Neutrophil (primary cell): Measurements from ENCODE around the gene MAL.

Experiments used
- H3K27ac ChIP-seq: fragments of 200-600 bp; sonication (generic); 2 replicates; pipeline ENCODE4 v1.5.1; 2016; ENCODE audit warnings: mild to moderate bottlenecking, moderate library complexity
- H3K27me3 ChIP-seq: fragments of 200-600 bp; sonication (generic); 2 replicates; pipeline ENCODE4 v1.6.0; 2016; ENCODE audit warnings: mild to moderate bottlenecking
- H3K36me3 ChIP-seq: fragments of 200-600 bp; sonication (generic); 2 replicates; pipeline ENCODE4 v1.5.1; 2017
- H3K4me1 ChIP-seq, 2 experiments: fragments of 200-600 bp in 1 of 2; sonication (generic) in 1 of 2; 1 replicate in 1 of 2; 2 replicates in 1 of 2; pipeline versions ENCODE4 v1.5.1 to v1.6.1; 2013 to 2016; ENCODE audit warnings: low read depth in 1 of 2, low read length in 1 of 2, mild to moderate bottlenecking in 1 of 2, moderate library complexity in 1 of 2; ENCODE audit not compliant: control insufficient read depth in 1 of 2, insufficient read depth in 1 of 2
- H3K4me3 ChIP-seq, 2 experiments: fragments of 200-600 bp in 1 of 2; sonication (generic) in 1 of 2; 1 replicate in 1 of 2; 2 replicates in 1 of 2; pipeline ENCODE4 v1.5.1; 2013 to 2016; ENCODE audit warnings: low read depth in 1 of 2, low read length in 1 of 2, mild to moderate bottlenecking in 1 of 2, moderate library complexity in 1 of 2
- H3K9me3 ChIP-seq: fragments of 200-600 bp; sonication (generic); 2 replicates; pipeline ENCODE4 v1.5.1; 2016
- CTCF ChIP-seq: fragments of 200-600 bp; sonication (generic); IDR thresholded peaks from 2 replicates; pipeline ENCODE4 v1.5.1; 2016; ENCODE audit warnings: antibody characterized with exemption

Gene MAL

GRCh38 chr2:95026471-95027368, 1.2 kb downstream of the MAL start:
- H3K27ac ChIP-seq: no peak overlapping the region

GRCh38 chr2:95027369-95027720, 1.8 kb downstream of the MAL start:
- H3K4me3 ChIP-seq: no peak overlapping the region
- H3K27me3 ChIP-seq: peaks cover 84% of the 10 kb centered on the region
- H3K36me3 ChIP-seq: no peaks in the 10 kb centered on the region
- no peak overlapping the region for H3K27ac ChIP-seq
- no peaks in the 10 kb centered on the region for H3K4me1 ChIP-seq
- no peak for TF ChIP-seq CTCF
- H3K9me3 ChIP-seq: no peaks in the 10 kb centered on the region

More at GRCh38 chr2:95026471-95027368, 1.2 kb downstream of the MAL start:
- Histone ChIP-seq H3K9me3 (no peaks in the 10 kb centered on the region), H3K4me1 (no peaks in the 10 kb centered on the region), H3K4me3 (no peak overlapping the region), H3K27me3 (peaks cover 91% of the 10 kb centered on the region), H3K36me3 (no peaks in the 10 kb centered on the region)
- no peak for TF ChIP-seq CTCF

- peaks cover 59% of the 10 kb centered on the region for H3K27me3 ChIP-seq
- no peak overlapping the region for H3K4me3 ChIP-seq
- no peaks in the 10 kb centered on the region for H3K4me1 ChIP-seq
- no peaks in the 10 kb centered on the region for H3K36me3 ChIP-seq
- no peak for TF ChIP-seq CTCF
- H3K9me3 ChIP-seq: no peaks in the 10 kb centered on the region
- H3K27ac ChIP-seq: no peak overlapping the region
These were observed 4.4 kb downstream of the MAL start for GRCh38 chr2:95029898-95030341.

- H3K4me1 ChIP-seq: no peaks in the 10 kb centered on the region
- TF ChIP-seq CTCF: no peak
- no peak overlapping the region for H3K27ac ChIP-seq
- no peak overlapping the region for H3K4me3 ChIP-seq
- H3K9me3 ChIP-seq: no peaks in the 10 kb centered on the region
- peaks cover 53% of the 10 kb centered on the region for H3K27me3 ChIP-seq
- H3K36me3 ChIP-seq: no peaks in the 10 kb centered on the region
These were observed 5.0 kb downstream of the MAL start for GRCh38 chr2:95030496-95030895.

GRCh38 chr2:95031076-95031725, 5.7 kb downstream of the MAL start:
- no peaks in the 10 kb centered on the region for H3K36me3 ChIP-seq
- no peak for TF ChIP-seq CTCF
- no peaks in the 10 kb centered on the region for H3K4me1 ChIP-seq
- no peak overlapping the region for H3K4me3 ChIP-seq
- no peak overlapping the region for H3K27ac ChIP-seq
- H3K27me3 ChIP-seq: peaks cover 46% of the 10 kb centered on the region
- no peaks in the 10 kb centered on the region for H3K9me3 ChIP-seq
